Right kidney (tissue), 1 donor: ENCODE measurements around the gene LIME1.
A peak's percentile ranks its signal among the peaks of the same experiment; 100 is the strongest.

ENCODE experiments used
- DNase-seq: peaks from one replicate; pipeline ENCODE4 v3.0.0-alpha.2; 2016

LIME1 gene

GRCh38 chr20:63737945-63738686 is 1.7 kb downstream of the LIME1 start:
- peak; percentile 42 for DNase-seq

GRCh38 chr20:63738687-63739129 is 2.2 kb downstream of the LIME1 start:
- no peak for DNase-seq

GRCh38 chr20:63739130-63740069 is 2.9 kb downstream of the LIME1 start, which contains the start of gene SLC2A4RG:
TSS of gene SLC2A4RG (plus strand) at chr20:63739776. CDS start at chr20:63739913, 137 bp downstream.
- DNase-seq = peak; percentile 89

- DNase-seq = no peak
These were observed 3.7 kb downstream of the LIME1 start for GRCh38 chr20:63740070-63740626.

- peak; percentile 96 for DNase-seq
These were observed 4.3 kb downstream of the LIME1 start for GRCh38 chr20:63740627-63741353.

- DNase-seq = no peak
These were observed 4.9 kb downstream of the LIME1 start for GRCh38 chr20:63741354-63741675.

- no peak for DNase-seq
These were observed 5.4 kb downstream of the LIME1 start for GRCh38 chr20:63741676-63742380.

GRCh38 chr20:63742381-63743024 is 6.0 kb downstream of the LIME1 start:
- no peak for DNase-seq

GRCh38 chr20:63743210-63743970 is 6.9 kb downstream of the LIME1 start:
- no peak for DNase-seq

- DNase-seq = no peak
These were observed 7.7 kb downstream of the LIME1 start for GRCh38 chr20:63744158-63744557.

GRCh38 chr20:63744574-63745423 is 8.3 kb downstream of the LIME1 start:
- no peak for DNase-seq

GRCh38 chr20:63745424-63745805 is 9.0 kb downstream of the LIME1 start:
- DNase-seq = no peak

GRCh38 chr20:63745961-63746731 is 9.7 kb downstream of the LIME1 start:
- DNase-seq = no peak

- DNase-seq = no peak
These were observed 10.4 kb downstream of the LIME1 start for GRCh38 chr20:63746751-63747315.

- DNase-seq = no peak
These were observed 11.2 kb downstream of the LIME1 start for GRCh38 chr20:63747622-63748069.

- no peak for DNase-seq
These were observed 11.8 kb downstream of the LIME1 start for GRCh38 chr20:63748070-63748933.

GRCh38 chr20:63748934-63749270 is 12.4 kb downstream of the LIME1 start:
- no peak for DNase-seq
